ENCODE measurements around the gene ADAMTSL3. TPM values are rescaled to one million over a fixed set of nuclear protein-coding genes. Genes with fewer than 3 reads are reported as not detected.

Gene ADAMTSL3
- total RNA-seq, 1 donor from 2014 or later = 0.17 TPM

DNA sequence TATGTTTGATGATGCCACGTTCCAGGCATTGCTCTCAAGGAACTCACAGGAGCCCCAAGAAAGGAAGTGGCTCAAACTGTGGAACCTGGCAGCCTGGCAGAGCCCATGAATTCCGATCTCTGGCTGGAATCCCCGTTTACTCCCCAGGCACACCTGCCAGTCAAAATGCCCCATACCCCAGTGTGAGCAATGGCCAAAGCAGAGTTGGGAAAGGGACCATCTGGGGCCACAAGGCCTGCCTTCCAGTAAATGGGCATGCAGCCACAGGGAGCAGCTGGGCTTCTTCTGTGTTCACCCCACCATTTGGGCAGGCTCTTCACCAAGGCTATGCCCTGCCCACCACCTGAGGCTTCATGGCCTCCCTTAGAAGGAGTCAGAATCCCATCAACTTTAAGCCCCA is 324.7 kb downstream of the ADAMTSL3 start:
- Mint-ChIP-seq H3K4me3 (ENCODE audit: unreplicated experiment) (no peak overlapping the region), H3K27ac (ENCODE audit: unreplicated experiment) (no peak overlapping the region), H3K27me3 (ENCODE audit: low read depth) (no peaks in the 10 kb centered on the region), H3K36me3 (ENCODE audit: low read depth) (peaks cover 1% of the 10 kb centered on the region), H3K4me1 (ENCODE audit: low read depth) (no peaks in the 10 kb centered on the region), H3K9me3 (ENCODE audit: low read depth) (peaks cover 25% of the 10 kb centered on the region)
- no peak for DNase-seq (ENCODE audit: low spot score)
- TF ChIP-seq, protein P1, sequence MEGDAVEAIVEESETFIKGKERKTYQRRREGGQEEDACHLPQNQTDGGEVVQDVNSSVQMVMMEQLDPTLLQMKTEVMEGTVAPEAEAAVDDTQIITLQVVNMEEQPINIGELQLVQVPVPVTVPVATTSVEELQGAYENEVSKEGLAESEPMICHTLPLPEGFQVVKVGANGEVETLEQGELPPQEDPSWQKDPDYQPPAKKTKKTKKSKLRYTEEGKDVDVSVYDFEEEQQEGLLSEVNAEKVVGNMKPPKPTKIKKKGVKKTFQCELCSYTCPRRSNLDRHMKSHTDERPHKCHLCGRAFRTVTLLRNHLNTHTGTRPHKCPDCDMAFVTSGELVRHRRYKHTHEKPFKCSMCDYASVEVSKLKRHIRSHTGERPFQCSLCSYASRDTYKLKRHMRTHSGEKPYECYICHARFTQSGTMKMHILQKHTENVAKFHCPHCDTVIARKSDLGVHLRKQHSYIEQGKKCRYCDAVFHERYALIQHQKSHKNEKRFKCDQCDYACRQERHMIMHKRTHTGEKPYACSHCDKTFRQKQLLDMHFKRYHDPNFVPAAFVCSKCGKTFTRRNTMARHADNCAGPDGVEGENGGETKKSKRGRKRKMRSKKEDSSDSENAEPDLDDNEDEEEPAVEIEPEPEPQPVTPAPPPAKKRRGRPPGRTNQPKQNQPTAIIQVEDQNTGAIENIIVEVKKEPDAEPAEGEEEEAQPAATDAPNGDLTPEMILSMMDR (IDR thresholded peaks at IDR 0.05) = no peak

DNA sequence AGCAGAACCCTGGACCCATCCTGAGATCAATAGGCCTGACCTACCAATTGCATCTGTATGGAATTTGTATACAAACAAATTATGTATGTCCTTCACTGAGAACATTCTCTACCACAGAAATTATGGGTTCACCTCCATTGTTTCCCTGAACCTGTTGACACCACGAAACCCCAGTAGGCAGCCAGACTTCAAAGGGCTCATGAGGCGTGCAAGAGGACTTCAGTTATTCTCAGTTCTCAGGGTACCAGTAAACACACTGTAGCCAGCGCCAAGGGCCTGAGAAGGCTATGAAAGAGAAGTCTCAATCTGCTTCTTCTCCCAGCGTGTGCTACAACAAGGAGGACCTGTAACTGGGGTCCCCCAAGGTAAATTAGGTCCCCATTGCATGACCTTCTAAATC is 326.7 kb downstream of the ADAMTSL3 start:
- TF ChIP-seq, protein P1 (IDR thresholded peaks at IDR 0.05) = no peak
- H3K9me3 Mint-ChIP-seq (ENCODE audit: low read depth) = peaks cover 17% of the 10 kb centered on the region
- peaks cover 1% of the 10 kb centered on the region for H3K36me3 Mint-ChIP-seq (ENCODE audit: low read depth)
- H3K27me3 Mint-ChIP-seq (ENCODE audit: low read depth) = no peaks in the 10 kb centered on the region
- H3K4me3 Mint-ChIP-seq (ENCODE audit: unreplicated experiment) = no peak overlapping the region
- no peak overlapping the region for H3K27ac Mint-ChIP-seq (ENCODE audit: unreplicated experiment)
- no peak for DNase-seq (ENCODE audit: low spot score)
- no peaks in the 10 kb centered on the region for H3K4me1 Mint-ChIP-seq (ENCODE audit: low read depth)

DNA sequence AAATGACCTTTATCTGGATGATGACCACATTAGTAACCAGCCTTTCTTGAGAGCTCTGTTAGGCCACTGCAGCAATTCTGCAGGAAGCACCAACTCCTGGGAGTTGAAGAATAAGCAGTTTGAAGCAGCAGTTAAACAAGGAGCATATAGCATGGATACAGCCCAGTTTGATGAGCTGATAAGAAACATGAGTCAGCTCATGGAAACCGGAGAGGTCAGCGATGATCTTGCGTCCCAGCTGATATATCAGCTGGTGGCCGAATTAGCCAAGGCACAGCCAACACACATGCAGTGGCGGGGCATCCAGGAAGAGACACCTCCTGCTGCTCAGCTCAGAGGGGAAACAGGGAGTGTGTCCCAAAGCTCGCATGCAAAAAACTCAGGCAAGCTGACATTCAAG is 328.8 kb downstream of the ADAMTSL3 start:
- Mint-ChIP-seq H3K9me3 (ENCODE audit: low read depth) (peaks cover 3% of the 10 kb centered on the region), H3K4me1 (ENCODE audit: low read depth) (no peaks in the 10 kb centered on the region), H3K36me3 (ENCODE audit: low read depth) (peaks cover 1% of the 10 kb centered on the region), H3K4me3 (ENCODE audit: unreplicated experiment) (no peak overlapping the region), H3K27me3 (ENCODE audit: low read depth) (no peaks in the 10 kb centered on the region), H3K27ac (ENCODE audit: unreplicated experiment) (no peak overlapping the region)
- TF ChIP-seq, protein P1 (IDR thresholded peaks at IDR 0.05) = no peak
- DNase-seq (ENCODE audit: low spot score) = no peak

DNA sequence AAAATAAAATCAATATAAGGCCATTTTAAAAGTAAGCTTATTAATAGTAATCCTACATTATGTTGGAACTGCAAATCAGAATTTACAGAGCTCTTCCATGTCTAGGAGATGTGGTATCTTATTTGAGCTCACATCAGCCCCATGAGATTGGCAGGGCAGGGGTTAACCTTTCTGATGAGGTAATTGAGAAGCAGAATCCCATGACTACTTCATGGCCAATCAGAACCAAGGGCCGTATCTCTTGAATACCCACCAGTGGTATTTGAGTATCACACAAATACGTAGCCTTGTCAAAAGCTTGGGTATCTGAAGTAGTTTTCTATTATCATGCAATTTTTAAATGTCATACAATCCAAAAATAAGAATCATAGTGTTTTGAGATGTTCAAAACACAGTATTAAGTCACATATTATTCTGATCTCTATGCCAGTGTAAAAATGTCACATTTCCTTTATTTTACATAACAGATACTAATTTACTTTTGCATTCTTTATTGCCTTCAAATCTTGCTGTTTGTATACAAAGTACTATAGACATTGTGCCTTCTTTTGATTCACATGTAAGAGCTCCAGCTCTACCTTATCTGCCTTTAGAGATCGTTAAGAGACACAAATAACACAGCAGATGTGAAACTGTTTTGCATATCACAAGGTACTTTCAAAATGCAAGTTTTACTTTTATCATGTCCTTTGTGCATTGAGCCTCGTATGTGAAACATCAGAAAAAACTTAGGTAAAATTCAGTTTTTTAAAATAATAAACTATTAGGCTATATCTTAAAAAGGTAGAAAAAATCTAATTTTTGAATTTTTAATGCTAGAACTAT is 329.9 kb downstream of the ADAMTSL3 start:
- Mint-ChIP-seq H3K27ac (ENCODE audit: unreplicated experiment) (no peak overlapping the region), H3K36me3 (ENCODE audit: low read depth) (peaks cover 1% of the 10 kb centered on the region), H3K4me3 (ENCODE audit: unreplicated experiment) (no peak overlapping the region), H3K4me1 (ENCODE audit: low read depth) (no peaks in the 10 kb centered on the region), H3K9me3 (ENCODE audit: low read depth) (peaks cover 3% of the 10 kb centered on the region), H3K27me3 (ENCODE audit: low read depth) (no peaks in the 10 kb centered on the region)
- TF ChIP-seq, protein P1 (IDR thresholded peaks at IDR 0.05) = no peak
- DNase-seq (ENCODE audit: low spot score) = no peak

DNA sequence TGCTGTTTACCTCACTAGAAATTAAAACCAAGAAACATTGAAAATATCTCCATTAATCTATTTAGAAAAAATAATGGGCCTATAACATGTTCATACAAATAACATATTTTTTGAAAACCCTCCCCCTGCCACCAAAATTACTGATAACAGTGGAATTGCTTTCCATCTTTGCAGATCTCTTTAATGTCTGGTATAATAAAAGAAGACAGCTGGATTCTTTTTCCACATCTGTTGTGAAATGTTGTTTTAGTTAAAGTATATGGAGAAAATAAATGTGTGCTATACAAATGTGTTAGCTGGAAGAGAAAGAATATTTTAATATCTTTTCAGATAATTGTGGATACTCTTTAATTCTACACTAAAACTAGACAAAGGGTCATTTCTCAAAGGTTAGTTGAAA is 330.7 kb downstream of the ADAMTSL3 start:
- no peaks in the 10 kb centered on the region for H3K27me3 Mint-ChIP-seq (ENCODE audit: low read depth)
- peaks cover 1% of the 10 kb centered on the region for H3K36me3 Mint-ChIP-seq (ENCODE audit: low read depth)
- DNase-seq (ENCODE audit: low spot score) = no peak
- no peaks in the 10 kb centered on the region for H3K9me3 Mint-ChIP-seq (ENCODE audit: low read depth)
- no peak overlapping the region for H3K4me3 Mint-ChIP-seq (ENCODE audit: unreplicated experiment)
- TF ChIP-seq, protein P1 (IDR thresholded peaks at IDR 0.05) = no peak
- H3K4me1 Mint-ChIP-seq (ENCODE audit: low read depth) = no peaks in the 10 kb centered on the region
- no peak overlapping the region for H3K27ac Mint-ChIP-seq (ENCODE audit: unreplicated experiment)
